NB4 (cell line): ENCODE results near the gene ZNF423.

ENCODE experiments used
- POLR2A ChIP-seq: IDR thresholded peaks from 2 replicates; pipeline ENCODE4 v1.6.1; 2011; ENCODE audit warnings: mild to moderate bottlenecking; ENCODE audit not compliant: insufficient read length; ENCODE audit errors: extremely low read depth
- TF ChIP-seq, protein P1 (sequence below): IDR thresholded peaks from one replicate; pipeline ENCODE4 v1.5.1; 2012; ENCODE audit warnings: low read depth, low read length

DNA sequence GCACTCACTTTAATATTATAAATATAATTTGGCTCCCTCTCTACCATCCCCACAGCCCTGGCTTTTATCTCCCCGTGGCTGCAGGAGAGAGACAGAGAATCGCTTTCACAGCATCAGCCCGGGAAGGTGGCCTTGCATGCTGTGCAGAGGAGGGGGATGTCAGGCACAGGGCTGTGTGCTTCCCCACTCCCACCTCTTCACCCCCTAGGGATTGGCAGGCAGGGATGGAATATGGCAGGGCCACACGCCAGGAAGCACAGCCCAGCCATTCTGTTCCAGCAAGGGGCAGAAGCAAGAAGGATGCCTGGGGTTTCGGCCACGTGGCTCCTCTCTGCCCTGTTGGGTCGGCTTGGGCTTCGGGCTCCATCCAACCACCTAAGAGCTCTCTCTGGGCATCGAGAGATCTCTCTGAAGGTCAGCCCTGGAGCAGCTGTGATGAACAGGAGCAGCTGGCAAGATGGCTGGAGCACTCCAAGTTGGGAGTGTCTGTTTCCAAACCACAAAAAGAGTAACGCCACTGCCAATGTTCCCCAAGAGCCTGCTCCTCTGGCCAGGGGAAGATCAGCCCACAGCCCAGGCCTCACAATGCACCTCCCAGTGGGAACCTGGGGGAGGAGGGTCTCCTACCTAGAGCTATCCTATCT, 259.1 kb downstream of the ZNF423 start:
- no peak for TF ChIP-seq POLR2A
- TF ChIP-seq, protein P1, sequence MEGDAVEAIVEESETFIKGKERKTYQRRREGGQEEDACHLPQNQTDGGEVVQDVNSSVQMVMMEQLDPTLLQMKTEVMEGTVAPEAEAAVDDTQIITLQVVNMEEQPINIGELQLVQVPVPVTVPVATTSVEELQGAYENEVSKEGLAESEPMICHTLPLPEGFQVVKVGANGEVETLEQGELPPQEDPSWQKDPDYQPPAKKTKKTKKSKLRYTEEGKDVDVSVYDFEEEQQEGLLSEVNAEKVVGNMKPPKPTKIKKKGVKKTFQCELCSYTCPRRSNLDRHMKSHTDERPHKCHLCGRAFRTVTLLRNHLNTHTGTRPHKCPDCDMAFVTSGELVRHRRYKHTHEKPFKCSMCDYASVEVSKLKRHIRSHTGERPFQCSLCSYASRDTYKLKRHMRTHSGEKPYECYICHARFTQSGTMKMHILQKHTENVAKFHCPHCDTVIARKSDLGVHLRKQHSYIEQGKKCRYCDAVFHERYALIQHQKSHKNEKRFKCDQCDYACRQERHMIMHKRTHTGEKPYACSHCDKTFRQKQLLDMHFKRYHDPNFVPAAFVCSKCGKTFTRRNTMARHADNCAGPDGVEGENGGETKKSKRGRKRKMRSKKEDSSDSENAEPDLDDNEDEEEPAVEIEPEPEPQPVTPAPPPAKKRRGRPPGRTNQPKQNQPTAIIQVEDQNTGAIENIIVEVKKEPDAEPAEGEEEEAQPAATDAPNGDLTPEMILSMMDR = no peak
